Panc1 (cell line): Measurements from ENCODE around the gene PRR5L. TPM values are rescaled to one million over a fixed set of nuclear protein-coding genes. Genes with fewer than 3 reads are reported as not detected.

Experiments
- ATAC-seq: fragments of 200-7000 bp; cut with Tn5 transposase; 2 replicates; pipeline ENCODE4 v1.9.1; 2020; ENCODE audit warnings: mild to moderate bottlenecking, moderate library complexity
- BruUV-seq: library from RNA; stranded (reverse); fragments of 400-500 nt; replicated peaks from 2 replicates; lab custom pipeline; 2021; lab: Mats Ljungman, UMichigan
- CTCF ChIA-PET: fragments of 300-600 bp; sonication (Branson Sonifier 250); formaldehyde crosslinking; loops from one replicate; lab custom pipeline; 2022; ENCODE audit warnings: antibody characterized with exemption; lab: Charles Lee
- POLR2A ChIA-PET: fragments of 300-600 bp; sonication (Branson Sonifier 250); formaldehyde crosslinking; loops from one replicate; lab custom pipeline; 2022; ENCODE audit warnings: antibody characterized with exemption; lab: Charles Lee
- DNase-seq: peaks from one replicate; pipeline ENCODE4 v3.0.0-alpha.2; 2010; ENCODE audit warnings: low read depth, low spot score
- H3K27ac ChIP-seq: 2 replicates; pipeline ENCODE4 v1.5.1; 2011; ENCODE audit warnings: mild to moderate bottlenecking, low read length, inconsistent platforms
- H3K27me3 ChIP-seq: fragments of 200-500 bp; sonication (Bioruptor generic); 2 replicates; pipeline ENCODE4 v1.6.0; 2014; ENCODE audit warnings: low read length, inconsistent platforms; ENCODE audit not compliant: control insufficient read depth, insufficient read depth
- H3K36me3 ChIP-seq: fragments of 200-500 bp; sonication (Bioruptor generic); 2 replicates; pipeline ENCODE4 v1.5.1; 2014; ENCODE audit warnings: inconsistent platforms, mild to moderate bottlenecking, low read length, moderate library complexity; ENCODE audit not compliant: control insufficient read depth, insufficient read depth
- H3K4me1 ChIP-seq: 2 replicates; pipeline ENCODE4 v1.5.1; 2011; ENCODE audit warnings: inconsistent platforms, mild to moderate bottlenecking, low read length, moderate library complexity; ENCODE audit not compliant: control insufficient read depth, insufficient read depth
- H3K4me3 ChIP-seq, 2 experiments: 2 replicates each; pipeline ENCODE4 v1.5.1; 2011 to 2012; ENCODE audit warnings: low read depth in 2 of 2, low read length in 2 of 2, mild to moderate bottlenecking in 2 of 2, inconsistent platforms in 1 of 2, moderate library complexity in 1 of 2
- H3K9me3 ChIP-seq: fragments of 200-500 bp; sonication (Bioruptor generic); 2 replicates; pipeline ENCODE4 v1.5.1; 2014; ENCODE audit warnings: low read depth, mild to moderate bottlenecking, inconsistent platforms, low read length, moderate library complexity; ENCODE audit not compliant: control insufficient read depth, insufficient read depth
- POLR2AphosphoS5 ChIP-seq: IDR thresholded peaks from 2 replicates; pipeline ENCODE4 v1.6.1; 2012; ENCODE audit warnings: mild to moderate bottlenecking, low read depth, low read length, moderate library complexity
- REST ChIP-seq, 2 experiments: IDR thresholded peaks; 2 replicates each; pipeline ENCODE4 v1.6.1; 2011 to 2012; ENCODE audit warnings: low read depth in 2 of 2, control low read depth in 1 of 2, low read length in 1 of 2, mild to moderate bottlenecking in 1 of 2, moderate library complexity in 1 of 2; ENCODE audit not compliant: insufficient read depth in 1 of 2
- SIN3A ChIP-seq: IDR thresholded peaks from 2 replicates; pipeline ENCODE4 v1.6.1; 2012; ENCODE audit warnings: low read depth, mild to moderate bottlenecking, low read length, moderate library complexity, borderline replicate concordance; ENCODE audit not compliant: insufficient read depth
- TCF7L2 ChIP-seq: IDR thresholded peaks from 2 replicates; pipeline ENCODE4 v1.6.1; 2011; ENCODE audit warnings: mild to moderate bottlenecking, low read depth, low read length, inconsistent platforms
- in situ Hi-C: cut with HindIII; loops from 2 replicates; pipeline ENCODE4 v1.10.0; 2016; ENCODE audit warnings: low sequenced_read_pairs, low pct_unique_long_range_greater_than_20kb
- intact Hi-C: fragments of 100-400 bp; cut with micrococcal nuclease; formaldehyde crosslinking; loops from one replicate; pipeline ENCODE4 v1.10.0; 2022; ENCODE audit not compliant: unreplicated experiment
- total RNA-seq: library from RNA; stranded (reverse); gene quantifications from one replicate; pipeline ENCODE4 v1.2.1, GENCODE V29; 2021; ENCODE audit not compliant: unreplicated experiment
- TF ChIP-seq, protein P1 (sequence below): fragments of 450-650 bp; IDR thresholded peaks from 2 replicates; pipeline ENCODE4 v1.5.1; 2017; ENCODE audit warnings: mild to moderate bottlenecking

The PRR5L gene
- total RNA-seq, 1 experiment from 2014 or later, result 0.36 TPM

GRCh38 chr11:36300650-36301049, 4.6 kb downstream of the PRR5L start:
- peaks cover 4% of the 10 kb centered on the region for H3K27me3 ChIP-seq
- CTCF ChIA-PET, result no interaction called here
- intact Hi-C loops (no loop called here), in situ Hi-C loops (no loop called here)
- POLR2A ChIA-PET, result no interaction called here
- DNase-seq (no peak), ATAC-seq (no peak)
- H3K36me3 ChIP-seq, result no peaks in the 10 kb centered on the region
- H3K4me1 ChIP-seq, result no peaks in the 10 kb centered on the region
- no peak overlapping the region for H3K4me3 ChIP-seq
- TF ChIP-seq TCF7L2 (no peak), SIN3A (no peak), POLR2AphosphoS5 (no peak), REST (IDR thresholded peaks at IDR 0.05; ENCODE audit: insufficient read depth in 1 of 2, low read depth in 2 of 2, low read length in 1 of 2) (no peak)
- TF ChIP-seq, protein P1, sequence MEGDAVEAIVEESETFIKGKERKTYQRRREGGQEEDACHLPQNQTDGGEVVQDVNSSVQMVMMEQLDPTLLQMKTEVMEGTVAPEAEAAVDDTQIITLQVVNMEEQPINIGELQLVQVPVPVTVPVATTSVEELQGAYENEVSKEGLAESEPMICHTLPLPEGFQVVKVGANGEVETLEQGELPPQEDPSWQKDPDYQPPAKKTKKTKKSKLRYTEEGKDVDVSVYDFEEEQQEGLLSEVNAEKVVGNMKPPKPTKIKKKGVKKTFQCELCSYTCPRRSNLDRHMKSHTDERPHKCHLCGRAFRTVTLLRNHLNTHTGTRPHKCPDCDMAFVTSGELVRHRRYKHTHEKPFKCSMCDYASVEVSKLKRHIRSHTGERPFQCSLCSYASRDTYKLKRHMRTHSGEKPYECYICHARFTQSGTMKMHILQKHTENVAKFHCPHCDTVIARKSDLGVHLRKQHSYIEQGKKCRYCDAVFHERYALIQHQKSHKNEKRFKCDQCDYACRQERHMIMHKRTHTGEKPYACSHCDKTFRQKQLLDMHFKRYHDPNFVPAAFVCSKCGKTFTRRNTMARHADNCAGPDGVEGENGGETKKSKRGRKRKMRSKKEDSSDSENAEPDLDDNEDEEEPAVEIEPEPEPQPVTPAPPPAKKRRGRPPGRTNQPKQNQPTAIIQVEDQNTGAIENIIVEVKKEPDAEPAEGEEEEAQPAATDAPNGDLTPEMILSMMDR, result no peak
- no peak overlapping the region for H3K27ac ChIP-seq
- H3K9me3 ChIP-seq, result no peaks in the 10 kb centered on the region
- no TSS peak for BruUV-seq

- Histone ChIP-seq H3K4me3 (no peak overlapping the region), H3K36me3 (no peaks in the 10 kb centered on the region), H3K27me3 (peaks cover 4% of the 10 kb centered on the region), H3K4me1 (no peaks in the 10 kb centered on the region), H3K27ac (no peak overlapping the region), H3K9me3 (no peaks in the 10 kb centered on the region)
- ATAC-seq, result no peak
- in situ Hi-C loops, result no loop called here
- TF ChIP-seq REST (IDR thresholded peaks at IDR 0.05; ENCODE audit: insufficient read depth in 1 of 2, low read depth in 2 of 2, low read length in 1 of 2) (no peak), POLR2AphosphoS5 (no peak), TCF7L2 (no peak), SIN3A (no peak)
- TF ChIP-seq, protein P1, result no peak
- ChIA-PET CTCF (no interaction called here), POLR2A (no interaction called here)
- intact Hi-C loops, result no loop called here
- no peak for DNase-seq
- BruUV-seq, result no TSS peak
Observed at GRCh38 chr11:36304351-36304750, 8.3 kb downstream of the PRR5L start.
